ENCODE data around the gene NOP10.

DNA sequence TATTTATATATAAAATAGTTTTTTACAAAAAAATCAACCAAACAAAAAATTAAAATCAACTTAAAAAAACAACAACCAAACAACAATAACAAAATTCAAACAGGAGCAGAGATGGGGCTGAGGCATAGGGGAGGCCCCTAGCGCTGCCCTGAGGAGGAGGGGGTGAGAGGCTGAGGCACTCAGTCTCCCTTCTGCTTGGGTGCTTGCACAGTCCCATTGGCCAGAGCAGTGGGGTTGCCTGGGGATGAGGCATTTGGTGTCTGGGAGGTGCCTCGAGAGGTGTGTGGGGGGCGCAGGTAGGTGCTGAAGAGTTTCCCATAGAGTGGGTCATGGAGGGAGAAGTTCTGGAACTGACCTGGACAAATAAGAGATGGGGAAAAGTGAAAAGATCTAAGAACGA is 16.0 kb upstream of the NOP10 start:
- TF ChIP-seq, protein P1, sequence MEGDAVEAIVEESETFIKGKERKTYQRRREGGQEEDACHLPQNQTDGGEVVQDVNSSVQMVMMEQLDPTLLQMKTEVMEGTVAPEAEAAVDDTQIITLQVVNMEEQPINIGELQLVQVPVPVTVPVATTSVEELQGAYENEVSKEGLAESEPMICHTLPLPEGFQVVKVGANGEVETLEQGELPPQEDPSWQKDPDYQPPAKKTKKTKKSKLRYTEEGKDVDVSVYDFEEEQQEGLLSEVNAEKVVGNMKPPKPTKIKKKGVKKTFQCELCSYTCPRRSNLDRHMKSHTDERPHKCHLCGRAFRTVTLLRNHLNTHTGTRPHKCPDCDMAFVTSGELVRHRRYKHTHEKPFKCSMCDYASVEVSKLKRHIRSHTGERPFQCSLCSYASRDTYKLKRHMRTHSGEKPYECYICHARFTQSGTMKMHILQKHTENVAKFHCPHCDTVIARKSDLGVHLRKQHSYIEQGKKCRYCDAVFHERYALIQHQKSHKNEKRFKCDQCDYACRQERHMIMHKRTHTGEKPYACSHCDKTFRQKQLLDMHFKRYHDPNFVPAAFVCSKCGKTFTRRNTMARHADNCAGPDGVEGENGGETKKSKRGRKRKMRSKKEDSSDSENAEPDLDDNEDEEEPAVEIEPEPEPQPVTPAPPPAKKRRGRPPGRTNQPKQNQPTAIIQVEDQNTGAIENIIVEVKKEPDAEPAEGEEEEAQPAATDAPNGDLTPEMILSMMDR (IDR thresholded peaks at IDR 0.05; ENCODE audit: low read depth, low read length), result no peak
- no peak for TF ChIP-seq POLR2A (IDR thresholded peaks at IDR 0.05; ENCODE audit: extremely low read depth, insufficient read length)
- TF ChIP-seq, protein P2, sequence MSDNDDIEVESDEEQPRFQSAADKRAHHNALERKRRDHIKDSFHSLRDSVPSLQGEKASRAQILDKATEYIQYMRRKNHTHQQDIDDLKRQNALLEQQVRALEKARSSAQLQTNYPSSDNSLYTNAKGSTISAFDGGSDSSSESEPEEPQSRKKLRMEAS (IDR thresholded peaks at IDR 0.05; ENCODE audit: low read depth, low read length), result no peak
- no peak for TF ChIP-seq MYC (IDR thresholded peaks at IDR 0.05; ENCODE audit: low read depth, low read length)
